CD4-positive, alpha-beta memory T cell (primary cell): Measurements from ENCODE around the gene NTN5. TPM values are rescaled to one million over a fixed set of nuclear protein-coding genes. Genes with fewer than 3 reads are reported as not detected.
A peak's percentile ranks its signal among the peaks of the same experiment; 100 is the strongest.

ENCODE experiments used
- CTCF ChIA-PET: fragments of 350-600 bp; sonication (Branson Sonifier 250); formaldehyde crosslinking; loops from one replicate; lab custom pipeline; 2021; ENCODE audit warnings: inconsistent platforms; ENCODE audit not compliant: partially characterized antibody; lab: Charles Lee
- POLR2A ChIA-PET: fragments of 350-600 bp; sonication (Branson Sonifier 250); formaldehyde crosslinking; loops from one replicate; lab custom pipeline; 2021; ENCODE audit not compliant: partially characterized antibody; lab: Charles Lee
- DNase-seq, 5 donors: peaks; one replicate each; pipeline versions ENCODE4 v3.0.0 to v3.0.0-alpha.2; 2020 to 2022; ENCODE audit warnings: mixed read lengths in 1 of 5
- H3K27ac ChIP-seq: one replicate; pipeline ENCODE4 v1.7.0; 2013; ENCODE audit warnings: low read depth, low read length
- H3K27me3 ChIP-seq: 2 replicates; pipeline ENCODE4 v1.7.0; 2013; ENCODE audit warnings: mild to moderate bottlenecking, low read length, moderate library complexity; ENCODE audit not compliant: insufficient read depth
- H3K36me3 ChIP-seq: 2 replicates; pipeline ENCODE4 v1.7.0; 2013; ENCODE audit warnings: mild to moderate bottlenecking, low read length, moderate library complexity; ENCODE audit not compliant: insufficient read depth
- H3K4me1 ChIP-seq: 2 replicates; pipeline ENCODE4 v1.7.0; 2013; ENCODE audit warnings: mild to moderate bottlenecking, low read length, moderate library complexity; ENCODE audit not compliant: insufficient read depth
- H3K4me3 ChIP-seq, 2 donors: one replicate each; pipeline ENCODE4 v1.7.0; 2013; ENCODE audit warnings: low read length in 2 of 2, mild to moderate bottlenecking in 1 of 2
- H3K9me3 ChIP-seq, 2 donors: one replicate each; pipeline ENCODE4 v1.7.0; 2013; ENCODE audit warnings: low read length in 2 of 2, control low read depth in 1 of 2; ENCODE audit not compliant: control insufficient read depth in 1 of 2
- H3K27ac Mint-ChIP-seq, 7 donors: one replicate each; pipeline ENCODE4 v1.8.0; 2020 to 2021; ENCODE audit warnings: mixed read lengths in 7 of 7, mild to moderate bottlenecking in 6 of 7, inconsistent platforms in 3 of 7, moderate library complexity in 3 of 7
- H3K27me3 Mint-ChIP-seq, 2 donors: one replicate each; pipeline ENCODE4 v1.8.0; 2020 to 2021; ENCODE audit warnings: mixed read lengths in 2 of 2
- H3K36me3 Mint-ChIP-seq, 2 donors: one replicate each; pipeline ENCODE4 v1.8.0; 2020 to 2021; ENCODE audit warnings: mixed read lengths in 2 of 2, inconsistent platforms in 1 of 2, mild to moderate bottlenecking in 1 of 2
- H3K4me1 Mint-ChIP-seq, 4 donors: one replicate each; pipeline ENCODE4 v1.8.0; 2020 to 2021; ENCODE audit warnings: mixed read lengths in 4 of 4, mild to moderate bottlenecking in 1 of 4
- H3K4me3 Mint-ChIP-seq, 8 donors: one replicate each; pipeline ENCODE4 v1.8.0; 2020 to 2021; ENCODE audit warnings: mixed read lengths in 8 of 8, mild to moderate bottlenecking in 7 of 8, moderate library complexity in 6 of 8, inconsistent platforms in 3 of 8
- H3K9me3 Mint-ChIP-seq, 8 donors: one replicate each; pipeline ENCODE4 v1.8.0; 2020 to 2021; ENCODE audit warnings: mixed read lengths in 8 of 8, mild to moderate bottlenecking in 5 of 8, inconsistent platforms in 3 of 8, moderate library complexity in 1 of 8
- intact Hi-C: fragments of 100-400 bp; cut with micrococcal nuclease; formaldehyde crosslinking; loops from one replicate; pipeline ENCODE4 v1.15.1; 2023
- polyA plus RNA-seq, 2 donors: library from polyadenylated mRNA; unstranded; fragments of 300-500 nt; fragmentation: Illumina TruSeq; gene quantifications; one replicate each; pipeline ENCODE4 v1.2.3, GENCODE V29; 2021
- total RNA-seq, 2 experiments: library from RNA; stranded (reverse); gene quantifications; one replicate each; pipeline ENCODE4 v1.2.3, GENCODE V29; 2021

NTN5 gene
- total and polyA plus RNA-seq, 4 experiments from 2014 or later: 0.62 to 3.3 (median 2.3) TPM; not detected in 1

GRCh38 chr19:48615231-48616040 lies 57.4 kb downstream of the NTN5 start:
- no peak overlapping the region for H3K4me3 ChIP-seq
- Mint-ChIP-seq H3K36me3 (peaks cover 23 to 57% of the 10 kb centered on the region in 2 donors), H3K4me1 (peaks cover 15 to 55% (median 34%) of the 10 kb centered on the region in 4 donors), H3K27me3 (no peaks in the 10 kb centered on the region), H3K4me3 (peak overlapping the region in 4 of 8 donors; percentile 12 to 36 (median 22)), H3K27ac (peak overlapping the region in 1 of 7 donors; percentile 35), H3K9me3 (peaks cover 0 to 2% (median 0%) of the 10 kb centered on the region in 8 donors)
- intact Hi-C loops: loop anchor here (5.0 kb wide), 1 partner anchor 97 kb away; no protein-coding TSS in a partner anchor
- ChIA-PET POLR2A (interaction anchor here (1.4 to 5.6 kb wide), 4 partner anchors 14 to 103 kb away, joined by 4 to 70 read pairs (median 8); partner anchors contain the start of gene DBP), CTCF (interaction anchor here (2.0 kb wide), 1 partner anchor 26 kb away, joined by 8 read pairs; no protein-coding TSS in a partner anchor)
- H3K27me3 ChIP-seq: no peaks in the 10 kb centered on the region
- H3K4me1 ChIP-seq: peaks cover 39% of the 10 kb centered on the region
- DNase-seq: peak in 1 of 5 donors; percentile 27
- no peaks in the 10 kb centered on the region for H3K9me3 ChIP-seq
- H3K27ac ChIP-seq: no peak overlapping the region
- peaks cover 35% of the 10 kb centered on the region for H3K36me3 ChIP-seq

DNA sequence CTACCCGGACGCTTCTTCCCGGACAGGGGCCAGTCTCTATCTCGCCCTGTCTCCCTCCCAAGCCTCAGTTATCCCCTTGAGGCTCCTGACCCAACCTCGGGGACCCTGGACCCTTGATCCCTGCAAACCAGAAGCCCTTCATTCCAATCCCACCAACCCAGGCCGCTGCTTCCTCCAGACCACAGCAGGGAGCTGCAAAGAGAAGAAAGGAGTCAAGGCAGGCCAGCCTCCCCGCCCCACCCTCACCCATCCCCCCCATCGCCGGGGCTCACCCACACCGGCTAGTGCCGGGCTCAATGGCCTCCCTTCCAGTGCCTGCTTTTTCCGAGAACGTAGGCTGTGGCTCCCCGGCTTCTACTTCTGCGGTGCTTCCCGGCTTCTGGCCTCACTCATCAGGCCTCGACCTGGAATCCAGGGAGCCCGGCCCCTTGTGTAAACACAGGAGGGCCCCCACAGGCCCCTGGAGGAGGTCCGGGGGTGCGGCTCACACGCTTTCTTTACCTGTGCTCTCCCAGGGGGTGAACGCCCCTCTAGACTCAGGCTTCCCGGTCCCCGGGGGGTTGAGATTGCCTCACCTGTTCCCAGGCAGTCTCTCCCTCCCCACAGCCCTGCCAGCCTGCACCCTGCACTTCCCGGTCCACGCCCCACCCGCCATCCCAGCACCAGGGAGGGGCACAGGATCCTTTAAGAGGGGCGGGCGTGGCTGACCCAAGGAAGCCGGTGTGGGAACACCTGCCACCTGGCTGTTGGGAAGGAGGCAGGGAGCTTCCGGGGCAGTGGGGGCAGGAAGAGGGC lies 58.2 kb downstream of the NTN5 start, which contains the start of gene FAM83E:
Gene FAM83E (minus strand): TSS at position 641 of the 795 bp plus-strand sequence. CDS start 1,704 bp downstream, outside the sequence.
- ChIA-PET CTCF (interaction anchor here (2.0 kb wide), 1 partner anchor 26 kb away, joined by 8 read pairs; no protein-coding TSS in a partner anchor), POLR2A (interaction anchor here (0.9 to 5.6 kb wide), 7 partner anchors 9 to 32 kb away, joined by 3 to 70 read pairs (median 4); partner anchors contain the start of genes CA11 and DBP)
- Mint-ChIP-seq H3K9me3 (peaks cover 0 to 2% (median 0%) of the 10 kb centered on the region in 8 donors), H3K4me3 (peak within 1 kb of the TSS in 4 of 8 donors; percentile 12 to 43 (median 32)), H3K4me1 (peaks cover 10 to 48% (median 28%) of the 10 kb centered on the region in 4 donors), H3K27ac (peak within 1 kb of the TSS in 2 of 7 donors; percentile 35 to 51), H3K27me3 (no peaks in the 10 kb centered on the region), H3K36me3 (peaks cover 23 to 51% of the 10 kb centered on the region in 2 donors)
- Histone ChIP-seq H3K27me3 (no peaks in the 10 kb centered on the region), H3K4me3 (no peak within 1 kb of the TSS), H3K4me1 (peaks cover 31% of the 10 kb centered on the region), H3K27ac (no peak within 1 kb of the TSS), H3K9me3 (no peaks in the 10 kb centered on the region), H3K36me3 (peaks cover 35% of the 10 kb centered on the region)
- DNase-seq: no peak
- intact Hi-C loops: loop anchor here (5.0 kb wide), 1 partner anchor 98 kb away; no protein-coding TSS in a partner anchor

DNA sequence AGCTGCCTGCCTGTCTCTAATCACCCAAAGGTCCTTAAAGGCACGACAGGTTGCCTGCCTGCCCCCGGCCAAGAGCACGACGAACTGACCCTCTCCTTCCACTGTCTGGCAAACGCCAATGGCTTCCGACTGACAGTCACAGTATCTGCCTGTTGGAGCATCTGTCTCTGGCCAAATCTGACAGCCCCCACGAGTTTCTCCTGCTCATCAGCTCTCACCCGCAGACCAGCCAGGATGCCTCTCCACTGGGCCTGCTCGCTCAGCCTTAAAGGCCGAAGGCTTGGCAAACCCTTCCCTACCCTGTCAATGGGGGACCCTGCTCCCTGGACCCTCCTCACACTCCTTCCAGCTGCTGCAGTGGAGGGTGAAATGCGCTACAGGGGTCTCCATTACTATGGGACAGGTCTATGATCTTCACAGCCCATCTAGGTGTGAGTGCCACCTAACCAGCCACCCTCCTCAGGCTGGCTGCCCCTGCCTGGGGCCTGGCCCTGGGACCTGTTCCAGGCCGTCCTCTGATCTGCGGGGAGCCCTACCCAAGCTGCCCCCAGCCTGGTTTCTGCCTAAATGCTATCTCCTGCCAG lies 58.9 kb downstream of the NTN5 start:
- intact Hi-C loops: no loop called here
- Mint-ChIP-seq H3K4me3 (peak overlapping the region in 1 of 8 donors; percentile 43), H3K9me3 (peaks cover 0 to 2% (median 0%) of the 10 kb centered on the region in 8 donors), H3K27ac (peak overlapping the region in 3 of 7 donors; percentile 51 to 73 (median 64)), H3K27me3 (no peaks in the 10 kb centered on the region), H3K4me1 (peaks cover 7 to 42% (median 25%) of the 10 kb centered on the region in 4 donors), H3K36me3 (peaks cover 23 to 44% of the 10 kb centered on the region in 2 donors)
- CTCF ChIA-PET: no interaction called here
- Histone ChIP-seq H3K36me3 (peaks cover 35% of the 10 kb centered on the region), H3K27ac (no peak overlapping the region), H3K4me1 (peaks cover 28% of the 10 kb centered on the region), H3K27me3 (no peaks in the 10 kb centered on the region), H3K9me3 (no peaks in the 10 kb centered on the region), H3K4me3 (no peak overlapping the region)
- POLR2A ChIA-PET: interaction anchor here (0.9 to 5.6 kb wide), 6 partner anchors 10 to 32 kb away, joined by 3 to 70 read pairs (median 4); partner anchors contain the start of genes CA11 and DBP
- no peak for DNase-seq

- CTCF ChIA-PET: no interaction called here
- H3K27me3 Mint-ChIP-seq: no peaks in the 10 kb centered on the region
- peaks cover 35% of the 10 kb centered on the region for H3K36me3 ChIP-seq
- H3K27me3 ChIP-seq: no peaks in the 10 kb centered on the region
- H3K27ac Mint-ChIP-seq: peak overlapping the region in 3 of 7 donors; percentile 51 to 73 (median 64)
- H3K9me3 Mint-ChIP-seq: peaks cover 0 to 2% (median 0%) of the 10 kb centered on the region in 8 donors
- H3K4me3 ChIP-seq: no peak overlapping the region
- H3K4me1 ChIP-seq: peaks cover 25% of the 10 kb centered on the region
- H3K36me3 Mint-ChIP-seq: peaks cover 23 to 37% of the 10 kb centered on the region in 2 donors
- DNase-seq: no peak
- intact Hi-C loops: no loop called here
- H3K4me1 Mint-ChIP-seq: peaks cover 10 to 39% (median 25%) of the 10 kb centered on the region in 4 donors
- peak overlapping the region in 1 of 8 donors; percentile 35 for H3K4me3 Mint-ChIP-seq
- H3K9me3 ChIP-seq: no peaks in the 10 kb centered on the region
- no peak overlapping the region for H3K27ac ChIP-seq
- POLR2A ChIA-PET: interaction anchor here (0.9 to 1.3 kb wide), 3 partner anchors 20 to 24 kb away, joined by 3 to 5 read pairs (median 4); no protein-coding TSS in a partner anchor
Measured at GRCh38 chr19:48613024-48613851, 59.6 kb downstream of the NTN5 start.

DNA sequence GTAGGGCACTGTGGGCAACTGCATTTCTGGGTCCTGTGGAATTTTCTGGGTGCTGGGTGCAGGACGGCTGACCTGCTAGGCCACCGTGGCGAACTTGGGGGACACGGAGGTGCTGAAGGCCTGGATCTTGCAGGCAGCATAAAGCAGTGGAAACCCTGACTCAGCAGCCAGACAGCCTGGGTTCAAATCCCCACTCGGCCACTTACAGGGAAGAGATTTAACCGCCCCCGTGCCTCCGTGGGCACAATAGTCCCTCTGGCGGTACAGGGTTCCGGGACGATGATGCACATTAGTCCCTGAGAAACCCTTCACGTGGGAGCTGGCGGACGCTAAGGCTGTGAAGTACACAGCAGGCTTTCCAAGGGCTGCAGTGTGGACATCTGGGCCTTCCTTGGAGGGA lies 60.9 kb downstream of the NTN5 start:
- Histone ChIP-seq H3K27ac (no peak overlapping the region), H3K27me3 (no peaks in the 10 kb centered on the region), H3K9me3 (no peaks in the 10 kb centered on the region), H3K4me1 (peaks cover 12% of the 10 kb centered on the region), H3K36me3 (peaks cover 23% of the 10 kb centered on the region), H3K4me3 (no peak overlapping the region)
- no peaks in the 10 kb centered on the region for H3K27me3 Mint-ChIP-seq
- DNase-seq: no peak
- H3K27ac Mint-ChIP-seq: peak overlapping the region in 1 of 7 donors; percentile 42
- H3K4me3 Mint-ChIP-seq: no peak overlapping the region
- H3K9me3 Mint-ChIP-seq: peaks cover 0 to 2% (median 0%) of the 10 kb centered on the region in 8 donors
- peaks cover 7 to 25% (median 15%) of the 10 kb centered on the region in 4 donors for H3K4me1 Mint-ChIP-seq
- ChIA-PET CTCF (no interaction called here), POLR2A (no interaction called here)
- peaks cover 16 to 24% of the 10 kb centered on the region in 2 donors for H3K36me3 Mint-ChIP-seq
- intact Hi-C loops: no loop called here
